Measurements from ENCODE around the gene POLR1D.

DNA sequence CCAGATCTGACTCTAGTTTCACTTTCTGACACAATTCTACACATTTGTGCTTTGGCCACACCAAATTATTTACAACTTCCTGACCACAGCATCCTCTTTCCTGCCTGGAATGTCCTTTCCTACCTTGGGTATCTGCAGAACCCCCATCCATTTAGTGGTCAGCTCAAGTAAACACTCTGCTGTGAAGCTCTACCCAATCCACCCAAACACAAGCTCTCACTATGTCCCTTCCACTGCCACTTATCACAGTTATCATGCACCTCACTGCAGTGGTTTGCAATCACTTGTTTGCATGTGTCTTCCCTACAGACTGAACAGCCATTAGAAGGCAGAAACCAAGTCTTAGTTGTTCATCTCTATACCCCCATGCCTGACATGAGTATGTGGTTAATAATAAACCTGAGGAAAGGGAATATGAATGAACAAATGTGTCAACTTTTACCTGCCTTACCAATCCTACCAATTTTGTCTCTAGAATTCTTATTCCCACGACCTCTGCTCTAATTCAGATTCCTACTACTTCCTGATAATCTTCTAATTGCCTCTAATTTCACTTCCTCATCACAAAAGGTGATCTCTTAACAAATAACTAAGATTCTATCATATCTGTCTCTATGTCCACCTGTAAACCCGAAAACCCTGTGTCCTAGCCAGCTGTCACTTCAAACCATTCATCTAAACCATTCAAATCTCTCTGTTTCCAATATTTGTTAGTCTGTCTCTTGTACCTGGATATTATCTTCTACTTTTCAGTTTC, 26.5 kb upstream of the POLR1D start:
- TF ChIP-seq CTCF (IDR thresholded peaks at IDR 0.05) (no peak), REST (IDR thresholded peaks at IDR 0.05; ENCODE audit: insufficient read depth in 1 of 2, low read depth in 2 of 2, low read length in 1 of 2) (no peak)

Data from Panc1 (cell line).